Right lobe of liver (tissue), 6 donors: Measurements from ENCODE around the gene SRR. TPM values are rescaled to one million over a fixed set of nuclear protein-coding genes. Genes with fewer than 3 reads are reported as not detected.

ENCODE experiments used
- ATAC-seq, 4 donors: fragments of 200-7000 bp; cut with Tn5 transposase; one replicate each; pipeline ENCODE4 v1.9.1; 2020; ENCODE audit warnings: mild to moderate bottlenecking in 4 of 4, moderate library complexity in 4 of 4
- DNase-seq, 3 donors: peaks; one replicate each; pipeline ENCODE4 v3.0.0-alpha.2; 2020
- H3K27ac ChIP-seq, 3 donors: fragments of 200-600 bp; one replicate each; pipeline ENCODE4 v1.8.0; 2022
- H3K27me3 ChIP-seq, 2 donors: fragments of 200-600 bp; one replicate each; pipeline ENCODE4 v1.8.0; 2022
- H3K36me3 ChIP-seq, 4 donors: fragments of 200-600 bp; sonication (generic) in 1 of 4; one replicate each; pipeline versions ENCODE4 v1.5.1 to v1.8.0; 2017 to 2022; ENCODE audit warnings: control low read depth in 1 of 4
- H3K4me1 ChIP-seq, 4 donors: fragments of 200-600 bp; sonication (generic) in 1 of 4; one replicate each; pipeline versions ENCODE4 v1.5.1 to v1.8.0; 2017 to 2022; ENCODE audit warnings: control low read depth in 1 of 4
- H3K4me3 ChIP-seq, 3 donors: fragments of 200-600 bp; one replicate each; pipeline ENCODE4 v1.8.0; 2022
- H3K9me3 ChIP-seq, 4 donors: fragments of 200-600 bp; sonication (generic) in 1 of 4; one replicate each; pipeline versions ENCODE4 v1.5.1 to v1.8.0; 2017 to 2022; ENCODE audit warnings: control low read depth in 1 of 4
- POLR2A ChIP-seq: fragments of 450-650 bp; IDR thresholded peaks from one replicate; pipeline ENCODE4 v1.6.1; 2017; ENCODE audit warnings: antibody characterized with exemption, mild to moderate bottlenecking
- WGBS: methylation state at CpG from one replicate; pipeline ENCODE4 v1.1.6; 2018; ENCODE audit warnings: low coverage, low lambda C conversion rate; ENCODE audit not compliant: insufficient coverage; ENCODE audit errors: missing lambda C conversion rate; 5-methylcytosine and 5-hydroxymethylcytosine counted together
- intact Hi-C, 2 donors: fragments of 100-400 bp; cut with DNase I; formaldehyde crosslinking; loops; one replicate each; pipeline versions ENCODE4 v1.11.2 to v1.14.1; 2022
- total RNA-seq, 6 experiments: library from RNA; depleted of rRNA in 2 of 6; stranded (reverse); fragments of >200 nt in 2 of 6; fragmentation: NEBNext Ultra II Directional in 3 of 6; extraction: Animal tissue kit (Norgen Biotek cat#: 25700) in 3 of 6; gene quantifications; one replicate each; pipeline versions ENCODE4 v1.1.0 to v1.2.4, GENCODE V29; 2016 to 2023
- TF ChIP-seq, protein P1 (sequence below), 4 donors: fragments of 200-600 bp in 3 of 4; fragments of 450-650 bp in 1 of 4; IDR thresholded peaks; one replicate each; pipeline versions ENCODE4 v1.5.1 to v1.8.0; 2016 to 2022; ENCODE audit warnings: antibody characterized with exemption in 4 of 4, mild to moderate bottlenecking in 2 of 4
- donor health status: DM: no; HTN: yes; CAD: no.
- donor health status: DM: no; HTN: no; CAD: no.
- donor health status: DM: no; HTN: no; CAD: no.
- donor health status: DM: no; HTN: yes; CAD: no.
- donor health status: DM: no; HTN: yes; CAD: no.

The SRR gene
- total RNA-seq, 6 experiments from 2014 or later = 2.7 to 10.9 (median 5.9) TPM

DNA sequence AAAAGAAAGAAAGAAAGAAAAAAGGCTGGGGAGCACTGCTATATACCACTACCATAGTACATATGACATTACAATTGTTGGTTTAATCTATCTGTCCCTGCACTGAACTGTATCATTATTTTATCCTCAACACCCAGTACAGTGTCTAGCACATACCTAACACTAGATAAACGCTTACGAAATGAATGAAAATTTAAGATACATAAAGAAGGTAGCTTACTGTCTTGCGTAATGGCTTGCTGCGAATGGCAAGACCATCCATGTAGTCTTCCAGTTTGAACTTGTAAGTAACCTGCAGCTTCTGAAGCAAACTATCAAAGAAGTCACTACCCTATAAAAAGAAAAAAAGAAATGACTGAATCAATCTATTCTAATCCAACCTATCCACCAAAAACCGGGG lies 6.7 kb upstream of the SRR start:
- no peak for DNase-seq
- no peak overlapping the region for H3K4me3 ChIP-seq
- H3K36me3 ChIP-seq = peaks cover 0 to 47% (median 14%) of the 10 kb centered on the region in 4 donors
- H3K27ac ChIP-seq = no peak overlapping the region
- TF ChIP-seq, protein P1, sequence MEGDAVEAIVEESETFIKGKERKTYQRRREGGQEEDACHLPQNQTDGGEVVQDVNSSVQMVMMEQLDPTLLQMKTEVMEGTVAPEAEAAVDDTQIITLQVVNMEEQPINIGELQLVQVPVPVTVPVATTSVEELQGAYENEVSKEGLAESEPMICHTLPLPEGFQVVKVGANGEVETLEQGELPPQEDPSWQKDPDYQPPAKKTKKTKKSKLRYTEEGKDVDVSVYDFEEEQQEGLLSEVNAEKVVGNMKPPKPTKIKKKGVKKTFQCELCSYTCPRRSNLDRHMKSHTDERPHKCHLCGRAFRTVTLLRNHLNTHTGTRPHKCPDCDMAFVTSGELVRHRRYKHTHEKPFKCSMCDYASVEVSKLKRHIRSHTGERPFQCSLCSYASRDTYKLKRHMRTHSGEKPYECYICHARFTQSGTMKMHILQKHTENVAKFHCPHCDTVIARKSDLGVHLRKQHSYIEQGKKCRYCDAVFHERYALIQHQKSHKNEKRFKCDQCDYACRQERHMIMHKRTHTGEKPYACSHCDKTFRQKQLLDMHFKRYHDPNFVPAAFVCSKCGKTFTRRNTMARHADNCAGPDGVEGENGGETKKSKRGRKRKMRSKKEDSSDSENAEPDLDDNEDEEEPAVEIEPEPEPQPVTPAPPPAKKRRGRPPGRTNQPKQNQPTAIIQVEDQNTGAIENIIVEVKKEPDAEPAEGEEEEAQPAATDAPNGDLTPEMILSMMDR (IDR thresholded peaks at IDR 0.05) = no peak
- no peak for TF ChIP-seq POLR2A
- WGBS = 92% methylated on average over 5 of the region's 5 CpGs
- no peak for ATAC-seq
- intact Hi-C loops = no loop called here
- H3K9me3 ChIP-seq = no peaks in the 10 kb centered on the region
- peaks cover 0 to 3% (median 0%) of the 10 kb centered on the region in 4 donors for H3K4me1 ChIP-seq
- no peaks in the 10 kb centered on the region for H3K27me3 ChIP-seq

DNA sequence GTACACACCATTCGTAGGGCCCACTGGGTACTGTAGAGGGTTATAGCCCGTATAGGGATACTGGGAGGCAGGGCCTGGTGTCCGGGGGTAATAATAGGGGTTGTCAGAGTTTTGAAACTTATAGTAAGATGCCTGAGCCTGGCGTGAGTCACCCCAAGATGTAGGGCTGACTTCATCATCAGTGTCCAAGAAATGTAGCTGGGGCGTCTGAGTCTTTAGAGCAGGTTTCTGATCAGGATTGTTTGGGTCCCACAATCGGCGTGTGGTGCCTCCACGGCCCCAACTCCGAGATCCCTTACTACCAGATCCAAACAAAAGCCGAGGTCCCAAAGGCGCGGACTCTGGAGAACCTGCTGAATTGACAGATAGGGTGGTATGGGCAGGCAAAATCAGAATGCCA lies 4.6 kb upstream of the SRR start:
- Histone ChIP-seq H3K4me1 (peaks cover 0 to 10% (median 0%) of the 10 kb centered on the region in 4 donors), H3K4me3 (no peak overlapping the region), H3K9me3 (no peaks in the 10 kb centered on the region), H3K36me3 (peaks cover 0 to 29% (median 7%) of the 10 kb centered on the region in 4 donors), H3K27me3 (no peaks in the 10 kb centered on the region), H3K27ac (no peak overlapping the region)
- TF ChIP-seq POLR2A = no peak
- TF ChIP-seq, protein P1 (IDR thresholded peaks at IDR 0.05) = no peak
- no peak for ATAC-seq
- intact Hi-C loops = no loop called here
- no peak for DNase-seq
- WGBS = 60% methylated on average over 1 of the region's 12 CpGs

DNA sequence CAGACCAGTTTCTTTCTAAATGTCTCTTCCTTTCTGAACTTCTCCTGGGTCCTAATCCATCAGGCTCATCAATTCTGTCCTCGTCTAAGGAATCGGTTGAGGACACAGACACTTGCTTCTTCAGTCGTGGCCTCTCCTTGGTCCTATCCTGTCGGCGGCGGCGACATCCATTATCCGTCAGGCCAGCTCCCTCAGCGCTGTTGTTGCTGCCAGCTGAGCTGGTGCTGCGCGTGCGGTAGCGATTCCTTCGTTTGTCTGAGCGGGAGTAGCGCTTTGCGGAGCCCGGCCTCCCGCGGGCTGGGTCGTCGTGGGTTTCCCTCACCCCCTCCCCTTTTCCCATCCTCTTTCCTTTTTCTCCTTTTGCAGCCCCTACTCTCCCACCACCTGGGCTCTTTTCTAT lies 4.0 kb upstream of the SRR start:
- peaks cover 0 to 23% (median 7%) of the 10 kb centered on the region in 4 donors for H3K36me3 ChIP-seq
- H3K27me3 ChIP-seq = no peaks in the 10 kb centered on the region
- TF ChIP-seq POLR2A = no peak
- TF ChIP-seq, protein P1 (IDR thresholded peaks at IDR 0.05) = no peak
- no peak overlapping the region for H3K27ac ChIP-seq
- H3K9me3 ChIP-seq = no peaks in the 10 kb centered on the region
- 92% methylated on average over 19 of the region's 22 CpGs for WGBS
- DNase-seq (no peak), ATAC-seq (no peak)
- peaks cover 0 to 10% (median 0%) of the 10 kb centered on the region in 4 donors for H3K4me1 ChIP-seq
- intact Hi-C loops = no loop called here
- H3K4me3 ChIP-seq = no peak overlapping the region

DNA sequence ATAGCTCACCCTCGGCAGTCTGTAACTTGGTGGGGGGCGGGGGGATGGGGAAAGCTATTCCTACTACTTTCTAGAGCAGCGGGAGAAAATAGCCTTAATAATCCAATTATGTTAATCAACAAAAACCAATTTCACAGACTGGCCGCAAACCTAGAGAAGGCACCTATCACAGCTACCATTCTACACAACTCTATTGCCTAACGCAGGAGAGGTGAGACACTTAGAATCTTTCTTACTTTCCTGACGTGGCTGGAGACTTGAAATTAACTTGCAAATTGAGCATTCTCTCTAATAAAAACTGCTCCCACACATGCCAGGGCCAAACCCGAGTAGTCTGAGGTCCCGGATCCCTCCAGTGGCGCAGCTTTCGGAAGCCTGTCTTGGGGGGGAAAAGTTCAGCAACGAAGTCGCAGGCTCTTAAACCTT lies 959 bp upstream of the SRR start:
- Histone ChIP-seq H3K27ac (peak overlapping the region; percentile 70 to 88 (median 85)), H3K27me3 (no peaks in the 10 kb centered on the region), H3K36me3 (peaks cover 0 to 9% (median 1%) of the 10 kb centered on the region in 4 donors), H3K9me3 (no peaks in the 10 kb centered on the region), H3K4me3 (peak overlapping the region; percentile 94 to 99 (median 96)), H3K4me1 (peaks cover 0 to 10% (median 0%) of the 10 kb centered on the region in 4 donors)
- DNase-seq (no peak), ATAC-seq (no peak)
- intact Hi-C loops = no loop called here
- TF ChIP-seq, protein P1 (IDR thresholded peaks at IDR 0.05) = no peak
- no peak for TF ChIP-seq POLR2A
- 2% methylated on average over 10 of the region's 12 CpGs for WGBS

DNA sequence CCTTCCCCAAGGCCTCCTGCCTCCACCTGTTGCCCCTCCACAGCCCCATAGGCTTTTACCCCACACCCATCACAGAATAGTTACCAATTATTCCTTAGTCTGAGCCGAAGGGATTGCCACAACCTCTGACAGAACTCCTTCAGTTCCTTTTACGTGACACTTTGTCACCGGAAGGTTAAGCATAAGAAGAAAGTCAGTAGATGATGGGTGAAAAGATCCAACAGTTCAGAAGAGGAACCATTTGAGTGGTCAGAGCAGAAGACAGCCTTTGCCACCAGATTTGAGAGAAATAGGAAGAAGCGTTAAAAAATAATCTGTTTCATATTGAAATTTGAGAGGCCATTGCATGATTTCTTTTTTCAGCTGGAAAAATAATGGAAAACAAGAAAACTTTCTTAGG lies 1.2 kb downstream of the SRR start:
- Histone ChIP-seq H3K4me3 (no peak overlapping the region), H3K27ac (no peak overlapping the region), H3K27me3 (no peaks in the 10 kb centered on the region), H3K36me3 (no peaks in the 10 kb centered on the region), H3K9me3 (no peaks in the 10 kb centered on the region), H3K4me1 (peaks cover 0 to 21% (median 5%) of the 10 kb centered on the region in 4 donors)
- WGBS = 81% methylated on average over 4 of the region's 4 CpGs
- DNase-seq (no peak), ATAC-seq (no peak)
- intact Hi-C loops = no loop called here
- TF ChIP-seq POLR2A = no peak
- TF ChIP-seq, protein P1 (IDR thresholded peaks at IDR 0.05) = no peak
